Nephron (organoid): ENCODE results near the gene RALGDS.

ENCODE experiments used
- H3K27ac Mint-ChIP-seq, 3 experiments: 2 replicates each; pipeline ENCODE4 v1.8.0; 2020; ENCODE audit warnings: mixed read lengths in 3 of 3, mild to moderate bottlenecking in 2 of 3, moderate library complexity in 1 of 3
- H3K27me3 Mint-ChIP-seq: 2 replicates; pipeline ENCODE4 v1.8.0; 2021; ENCODE audit warnings: low read depth, mild to moderate bottlenecking, moderate library complexity, mixed read lengths
- H3K36me3 Mint-ChIP-seq: 2 replicates; pipeline ENCODE4 v1.8.0; 2020; ENCODE audit warnings: low read depth, mixed read lengths
- H3K4me1 Mint-ChIP-seq: 2 replicates; pipeline ENCODE4 v1.8.0; 2020; ENCODE audit warnings: mixed read lengths
- H3K4me3 Mint-ChIP-seq, 3 experiments: 2 replicates each; pipeline ENCODE4 v1.8.0; 2020; ENCODE audit warnings: mild to moderate bottlenecking in 3 of 3, mixed read lengths in 3 of 3, moderate library complexity in 2 of 3
- H3K9me3 Mint-ChIP-seq: 2 replicates; pipeline ENCODE4 v1.8.0; 2020; ENCODE audit warnings: mixed read lengths
- TF ChIP-seq, protein P1 (sequence below), 3 experiments: fragments of 200-600 bp; sonication (generic); IDR thresholded peaks; one replicate each; pipeline ENCODE4 v1.5.0; 2021; ENCODE audit warnings: antibody characterized with exemption in 3 of 3; ENCODE audit not compliant: unreplicated experiment in 3 of 3

Gene RALGDS

DNA sequence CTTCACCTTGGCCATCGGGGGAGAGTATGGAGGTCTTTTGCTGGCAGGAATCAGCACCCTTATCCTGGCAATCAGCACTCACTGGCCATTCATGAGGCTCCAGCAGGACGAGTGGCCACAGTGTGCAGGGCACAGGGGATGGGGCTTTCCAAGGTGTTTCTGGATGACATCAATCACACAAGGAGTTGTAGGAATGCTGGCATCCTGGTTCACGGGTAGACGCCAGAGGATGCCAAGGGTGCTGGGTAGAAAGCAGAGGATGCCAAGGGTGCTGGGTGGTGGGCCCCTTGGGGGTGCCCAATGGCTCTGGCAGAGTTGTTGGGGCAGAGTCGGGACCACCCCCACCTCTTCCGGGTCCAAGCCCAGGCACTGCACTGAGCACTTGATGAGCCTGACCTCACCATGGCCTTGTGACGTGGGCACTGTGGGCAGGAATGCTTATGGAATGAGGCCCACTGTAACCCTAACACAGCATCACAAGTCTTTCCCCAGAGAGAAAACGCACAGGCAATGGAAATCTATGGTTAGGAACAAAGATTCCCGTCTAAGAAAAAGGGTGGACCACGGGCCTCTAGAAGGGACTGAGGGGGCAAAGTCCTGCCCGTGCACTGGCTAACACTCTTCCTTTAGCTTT lies 30.2 kb downstream of the RALGDS start:
- Mint-ChIP-seq H3K27me3 (no peaks in the 10 kb centered on the region), H3K4me1 (no peaks in the 10 kb centered on the region), H3K36me3 (peaks cover 26% of the 10 kb centered on the region), H3K9me3 (peaks cover 13% of the 10 kb centered on the region), H3K4me3 (no peak overlapping the region), H3K27ac (no peak overlapping the region)
- TF ChIP-seq, protein P1, sequence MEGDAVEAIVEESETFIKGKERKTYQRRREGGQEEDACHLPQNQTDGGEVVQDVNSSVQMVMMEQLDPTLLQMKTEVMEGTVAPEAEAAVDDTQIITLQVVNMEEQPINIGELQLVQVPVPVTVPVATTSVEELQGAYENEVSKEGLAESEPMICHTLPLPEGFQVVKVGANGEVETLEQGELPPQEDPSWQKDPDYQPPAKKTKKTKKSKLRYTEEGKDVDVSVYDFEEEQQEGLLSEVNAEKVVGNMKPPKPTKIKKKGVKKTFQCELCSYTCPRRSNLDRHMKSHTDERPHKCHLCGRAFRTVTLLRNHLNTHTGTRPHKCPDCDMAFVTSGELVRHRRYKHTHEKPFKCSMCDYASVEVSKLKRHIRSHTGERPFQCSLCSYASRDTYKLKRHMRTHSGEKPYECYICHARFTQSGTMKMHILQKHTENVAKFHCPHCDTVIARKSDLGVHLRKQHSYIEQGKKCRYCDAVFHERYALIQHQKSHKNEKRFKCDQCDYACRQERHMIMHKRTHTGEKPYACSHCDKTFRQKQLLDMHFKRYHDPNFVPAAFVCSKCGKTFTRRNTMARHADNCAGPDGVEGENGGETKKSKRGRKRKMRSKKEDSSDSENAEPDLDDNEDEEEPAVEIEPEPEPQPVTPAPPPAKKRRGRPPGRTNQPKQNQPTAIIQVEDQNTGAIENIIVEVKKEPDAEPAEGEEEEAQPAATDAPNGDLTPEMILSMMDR (IDR thresholded peaks at IDR 0.05; ENCODE audit: unreplicated experiment in 3 of 3): no peak

DNA sequence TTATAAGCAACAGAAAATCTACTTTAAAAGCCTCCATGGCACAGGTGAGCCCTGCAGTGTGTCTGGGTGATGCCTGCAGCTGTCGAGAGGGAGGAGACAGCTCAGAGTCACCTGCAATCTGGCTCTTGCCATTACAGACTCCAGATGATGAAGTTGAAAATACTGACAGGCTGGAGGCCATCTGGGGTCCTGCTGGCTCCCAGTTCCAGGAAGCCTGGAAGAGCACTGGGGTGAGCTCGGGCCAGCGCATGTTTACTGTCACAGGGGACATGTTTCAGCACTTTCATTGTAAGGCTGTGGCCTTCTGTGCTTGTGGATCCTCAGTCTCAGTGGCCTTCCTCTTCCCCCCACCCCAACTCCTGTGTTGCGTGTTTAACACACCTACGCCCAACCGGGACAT lies 30.9 kb downstream of the RALGDS start:
- H3K4me1 Mint-ChIP-seq: no peaks in the 10 kb centered on the region
- TF ChIP-seq, protein P1 (IDR thresholded peaks at IDR 0.05; ENCODE audit: unreplicated experiment in 3 of 3): no peak
- H3K27ac Mint-ChIP-seq: no peak overlapping the region
- H3K4me3 Mint-ChIP-seq: no peak overlapping the region
- peaks cover 19% of the 10 kb centered on the region for H3K36me3 Mint-ChIP-seq
- H3K27me3 Mint-ChIP-seq: no peaks in the 10 kb centered on the region
- peaks cover 6% of the 10 kb centered on the region for H3K9me3 Mint-ChIP-seq

DNA sequence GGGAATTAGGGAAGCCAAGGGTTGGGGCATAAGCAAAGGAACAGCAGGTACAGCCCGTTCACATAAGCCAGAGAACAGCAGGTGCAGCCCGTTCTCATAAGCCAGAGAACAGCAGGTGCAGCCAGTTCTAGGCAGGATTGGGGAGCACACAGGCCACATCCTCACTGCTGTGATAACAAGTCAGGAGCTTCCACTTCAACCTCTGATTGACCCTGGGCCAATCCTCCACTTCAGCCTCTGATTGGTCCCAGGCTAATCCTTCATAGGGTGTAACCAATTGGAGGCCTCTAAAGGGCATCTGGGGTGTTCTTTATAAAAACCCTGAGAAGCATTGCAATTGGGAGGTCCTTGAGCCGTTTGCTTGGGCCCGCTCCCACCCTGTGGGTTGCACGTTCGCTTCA lies 31.8 kb downstream of the RALGDS start:
- H3K9me3 Mint-ChIP-seq: no peaks in the 10 kb centered on the region
- no peak overlapping the region for H3K4me3 Mint-ChIP-seq
- no peaks in the 10 kb centered on the region for H3K27me3 Mint-ChIP-seq
- H3K36me3 Mint-ChIP-seq: peaks cover 13% of the 10 kb centered on the region
- H3K4me1 Mint-ChIP-seq: no peaks in the 10 kb centered on the region
- H3K27ac Mint-ChIP-seq: no peak overlapping the region
- TF ChIP-seq, protein P1 (IDR thresholded peaks at IDR 0.05; ENCODE audit: unreplicated experiment in 3 of 3): no peak

DNA sequence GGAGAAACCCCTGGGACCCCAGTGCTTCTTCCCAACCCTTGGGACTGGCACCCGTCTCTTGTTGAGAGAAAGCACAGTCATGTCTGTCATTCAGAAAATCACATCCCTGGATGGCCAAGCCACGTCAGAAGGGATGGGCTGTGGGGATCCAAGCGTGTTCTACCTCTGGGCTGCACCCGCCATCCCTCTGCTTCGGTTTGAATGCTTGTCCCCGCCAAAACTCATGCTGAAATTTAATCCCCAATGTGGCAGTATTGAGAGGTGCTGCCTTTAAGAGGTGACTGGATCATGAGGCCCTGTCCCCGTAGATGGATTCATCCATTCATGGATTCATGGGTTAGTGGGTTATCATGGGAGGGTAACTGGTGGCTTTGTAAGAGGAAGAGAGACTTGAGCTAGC lies 32.3 kb downstream of the RALGDS start:
- TF ChIP-seq, protein P1 (IDR thresholded peaks at IDR 0.05; ENCODE audit: unreplicated experiment in 3 of 3): no peak
- no peaks in the 10 kb centered on the region for H3K9me3 Mint-ChIP-seq
- no peaks in the 10 kb centered on the region for H3K27me3 Mint-ChIP-seq
- no peak overlapping the region for H3K4me3 Mint-ChIP-seq
- H3K36me3 Mint-ChIP-seq: peaks cover 13% of the 10 kb centered on the region
- H3K4me1 Mint-ChIP-seq: no peaks in the 10 kb centered on the region
- no peak overlapping the region for H3K27ac Mint-ChIP-seq

DNA sequence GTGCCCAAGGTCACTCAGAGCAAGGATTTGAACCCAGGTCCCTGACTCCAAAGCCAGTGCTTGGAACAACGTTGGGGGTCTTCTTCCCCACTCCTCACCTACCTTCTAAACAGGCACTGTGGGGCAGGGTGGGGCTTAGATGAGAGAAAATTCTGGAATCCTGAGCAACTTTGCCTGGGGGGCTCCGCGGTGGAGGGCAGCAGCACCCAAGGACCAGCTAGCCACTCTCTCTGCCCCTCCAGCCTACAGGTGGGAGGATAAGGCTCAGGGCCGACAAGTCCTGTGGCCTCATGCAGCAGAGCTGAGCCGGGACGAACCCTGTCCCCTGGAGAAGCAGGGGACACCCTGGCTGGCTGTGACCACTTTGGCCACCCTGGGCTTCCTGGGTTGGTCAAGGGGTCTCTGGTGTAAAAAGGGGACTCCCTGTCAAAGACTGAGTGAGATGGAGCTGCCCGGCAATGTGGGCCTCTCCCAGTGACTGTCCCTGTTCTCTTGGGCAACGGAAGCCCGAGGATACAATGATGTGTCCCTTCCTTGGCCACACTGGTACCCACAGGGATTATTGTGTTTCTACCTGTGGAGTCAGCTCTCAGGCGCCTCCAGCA lies 32.8 kb downstream of the RALGDS start:
- H3K4me3 Mint-ChIP-seq: no peak overlapping the region
- no peak overlapping the region for H3K27ac Mint-ChIP-seq
- TF ChIP-seq, protein P1 (IDR thresholded peaks at IDR 0.05; ENCODE audit: unreplicated experiment in 3 of 3): no peak
- peaks cover 13% of the 10 kb centered on the region for H3K36me3 Mint-ChIP-seq
- H3K27me3 Mint-ChIP-seq: no peaks in the 10 kb centered on the region
- H3K4me1 Mint-ChIP-seq: no peaks in the 10 kb centered on the region
- no peaks in the 10 kb centered on the region for H3K9me3 Mint-ChIP-seq
